Mesenchymal stem cell (in vitro differentiated cells and primary cell): ENCODE results near the gene MCL1.

Experiments
- DNase-seq: peaks from one replicate; pipeline ENCODE4 v3.0.0-alpha.2; 2013
- H2AFZ ChIP-seq: one replicate; pipeline ENCODE4 v1.6.1; 2013; ENCODE audit warnings: low read depth, mild to moderate bottlenecking, control low read depth, inconsistent platforms, low read length, moderate library complexity
- H2AK5ac ChIP-seq: 2 replicates; pipeline ENCODE4 v1.6.1; 2013; ENCODE audit warnings: low read length, moderate library complexity, mild to moderate bottlenecking, inconsistent platforms; ENCODE audit not compliant: severe bottlenecking
- H2BK120ac ChIP-seq: one replicate; pipeline ENCODE4 v1.6.1; 2013; ENCODE audit warnings: low read depth, mild to moderate bottlenecking, inconsistent platforms, low read length, moderate library complexity
- H2BK12ac ChIP-seq, 2 experiments: one replicate each; pipeline ENCODE4 v1.6.1; 2013; ENCODE audit warnings: inconsistent platforms in 2 of 2, low read length in 2 of 2, mild to moderate bottlenecking in 2 of 2, moderate library complexity in 2 of 2, control low read depth in 1 of 2
- H2BK15ac ChIP-seq: one replicate; pipeline ENCODE4 v1.6.1; 2013; ENCODE audit warnings: mild to moderate bottlenecking, low read depth, inconsistent platforms; ENCODE audit not compliant: poor library complexity, severe bottlenecking
- H2BK5ac ChIP-seq: 2 replicates; pipeline ENCODE4 v1.6.1; 2013; ENCODE audit warnings: low read depth, mild to moderate bottlenecking, low read length, control low read depth, inconsistent platforms; ENCODE audit not compliant: poor library complexity, severe bottlenecking
- H3K14ac ChIP-seq, 2 experiments: one replicate each; pipeline ENCODE4 v1.6.1; 2013; ENCODE audit warnings: inconsistent platforms in 2 of 2, low read length in 2 of 2, control low read depth in 1 of 2, mild to moderate bottlenecking in 1 of 2, moderate library complexity in 1 of 2
- H3K18ac ChIP-seq, 2 experiments: one replicate each; pipeline ENCODE4 v1.6.1; 2013; ENCODE audit warnings: inconsistent platforms in 2 of 2, low read length in 2 of 2, control low read depth in 1 of 2, low read depth in 1 of 2, mild to moderate bottlenecking in 1 of 2
- H3K23ac ChIP-seq, 2 experiments: one replicate each; pipeline ENCODE4 v1.6.1; 2013; ENCODE audit warnings: inconsistent platforms in 2 of 2, low read length in 2 of 2, mild to moderate bottlenecking in 2 of 2, moderate library complexity in 2 of 2, control low read depth in 1 of 2
- H3K27ac ChIP-seq: 2 replicates; pipeline ENCODE4 v1.5.1; 2013; ENCODE audit warnings: mild to moderate bottlenecking, moderate library complexity, low read length, control low read depth, inconsistent platforms; ENCODE audit not compliant: poor library complexity, severe bottlenecking
- H3K27me3 ChIP-seq, 2 experiments: 2 replicates each; pipeline versions ENCODE4 v1.6.1 to v1.7.0; 2013; ENCODE audit warnings: low read length in 2 of 2, mild to moderate bottlenecking in 2 of 2, moderate library complexity in 2 of 2, control low read depth in 1 of 2, inconsistent platforms in 1 of 2; ENCODE audit not compliant: control insufficient read depth in 1 of 2, insufficient read depth in 1 of 2
- H3K36me3 ChIP-seq, 2 experiments: 2 replicates each; pipeline versions ENCODE4 v1.6.1 to v1.7.0; 2013; ENCODE audit warnings: low read length in 2 of 2, control low read depth in 1 of 2, inconsistent platforms in 1 of 2, low read depth in 1 of 2, mild to moderate bottlenecking in 1 of 2; ENCODE audit not compliant: insufficient read depth in 2 of 2, control insufficient read depth in 1 of 2
- H3K4ac ChIP-seq, 2 experiments: one replicate each; pipeline ENCODE4 v1.6.1; 2013; ENCODE audit warnings: inconsistent platforms in 2 of 2, low read length in 2 of 2, mild to moderate bottlenecking in 2 of 2, moderate library complexity in 2 of 2, control low read depth in 1 of 2, low read depth in 1 of 2
- H3K4me1 ChIP-seq: 2 replicates; pipeline ENCODE4 v1.6.1; 2013; ENCODE audit warnings: low read depth, low read length, control low read depth; ENCODE audit not compliant: control insufficient read depth, insufficient read depth
- H3K4me2 ChIP-seq: 2 replicates; pipeline ENCODE4 v1.6.1; 2013; ENCODE audit warnings: low read length, mild to moderate bottlenecking, inconsistent platforms; ENCODE audit not compliant: poor library complexity, severe bottlenecking
- H3K4me3 ChIP-seq, 2 experiments: 2 replicates each; pipeline versions ENCODE4 v1.5.1 to v1.7.0; 2013; ENCODE audit warnings: low read length in 2 of 2, mild to moderate bottlenecking in 2 of 2, control low read depth in 1 of 2, low read depth in 1 of 2; ENCODE audit not compliant: insufficient read depth in 1 of 2
- H3K79me1 ChIP-seq: replicated peaks from 2 replicates; pipeline ENCODE4 v1.6.1; 2013; ENCODE audit warnings: mild to moderate bottlenecking, control low read depth, low read length, inconsistent platforms; ENCODE audit not compliant: poor library complexity, severe bottlenecking
- H3K9ac ChIP-seq: 2 replicates; pipeline ENCODE4 v1.7.0; 2013; ENCODE audit warnings: mild to moderate bottlenecking, low read length, moderate library complexity
- H3K9me3 ChIP-seq: 2 replicates; pipeline ENCODE4 v1.7.0; 2013; ENCODE audit warnings: mild to moderate bottlenecking, low read length; ENCODE audit not compliant: control insufficient read depth
- H4K8ac ChIP-seq: one replicate; pipeline ENCODE4 v1.6.1; 2013; ENCODE audit warnings: inconsistent platforms, mild to moderate bottlenecking, low read length, moderate library complexity
- H4K91ac ChIP-seq: one replicate; pipeline ENCODE4 v1.6.1; 2013; ENCODE audit warnings: mild to moderate bottlenecking, low read length, inconsistent platforms
- WGBS: methylation state at CpG from one replicate; pipeline ENCODE4 v1.1.7; 2013; ENCODE audit warnings: mixed read lengths; 5-methylcytosine and 5-hydroxymethylcytosine counted together

MCL1 gene

DNA sequence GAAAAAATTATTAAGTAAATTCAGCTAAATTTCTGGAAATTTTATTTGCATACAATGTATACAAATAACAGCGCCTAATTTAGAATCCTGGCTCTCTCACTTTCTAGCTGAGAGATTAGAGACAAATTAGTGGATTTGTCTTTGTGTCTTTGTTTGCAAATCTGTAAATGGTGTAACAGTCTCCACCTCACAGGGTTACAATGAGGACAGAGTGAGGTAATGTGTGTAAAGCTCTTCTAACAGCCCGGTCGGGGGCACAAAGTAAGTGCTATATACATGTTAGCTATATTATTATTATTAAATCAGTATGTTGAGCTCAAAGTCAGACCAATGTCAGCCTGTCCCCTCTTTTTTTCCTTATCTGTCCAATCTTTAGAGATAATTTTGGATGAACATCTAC, 35.2 kb downstream of the MCL1 start:
- Histone ChIP-seq H4K8ac (no peak overlapping the region), H2BK120ac (no peak overlapping the region), H4K91ac (no peak overlapping the region), H3K4me2 (no peak overlapping the region), H3K23ac (no peak overlapping the region), H3K9ac (peak overlapping the region; percentile 68), H3K4me3 (peak overlapping the region in 1 of 2 experiments; percentile 27), H3K27ac (no peak overlapping the region), H3K4me1 (peaks cover 7% of the 10 kb centered on the region), H3K9me3 (no peaks in the 10 kb centered on the region), H2BK5ac (no peak overlapping the region), H3K79me1 (no peaks in the 10 kb centered on the region), H2BK12ac (no peak overlapping the region), H3K4ac (no peak overlapping the region), H3K27me3 (no peaks in the 10 kb centered on the region), H2AFZ (no peak overlapping the region), H2AK5ac (no peak overlapping the region), H2BK15ac (no peak overlapping the region), H3K18ac (no peak overlapping the region), H3K36me3 (no peaks in the 10 kb centered on the region), H3K14ac (no peak overlapping the region)
- DNase-seq = peak; percentile 35
- 100% methylated on average over 1 of the region's 3 CpGs for WGBS

DNA sequence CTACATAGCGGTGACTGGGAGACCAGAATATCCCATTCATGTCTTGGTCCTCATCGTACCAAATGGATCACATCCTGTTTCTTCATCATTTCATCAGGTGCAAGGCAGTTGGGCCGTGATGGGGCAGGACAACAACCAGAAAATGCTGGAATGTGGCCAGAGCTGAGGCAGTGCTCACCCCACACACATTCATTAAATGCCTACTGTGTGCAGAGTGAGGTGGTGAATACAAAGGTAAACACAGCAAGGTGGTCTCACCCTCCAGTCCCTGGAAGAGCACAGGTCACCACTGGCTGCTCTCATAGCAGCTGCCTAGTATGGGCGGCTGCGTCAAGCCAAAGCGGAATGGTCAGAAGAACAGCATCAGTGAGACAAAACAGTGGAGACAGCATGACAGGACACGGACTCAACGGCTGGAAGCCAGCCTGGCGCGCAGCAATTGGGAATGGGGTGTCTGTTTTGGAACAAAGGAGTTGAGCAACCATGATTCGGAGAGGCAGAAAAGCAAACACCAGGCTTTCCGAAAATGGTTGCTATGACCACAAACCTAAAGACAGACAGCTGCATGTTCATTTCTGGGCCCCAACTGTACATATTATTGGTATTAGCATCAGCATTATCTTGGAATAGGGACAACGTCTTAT, 35.8 kb downstream of the MCL1 start:
- H4K91ac ChIP-seq = no peak overlapping the region
- peak overlapping the region in 1 of 2 experiments; percentile 27 for H3K4me3 ChIP-seq
- H2BK12ac ChIP-seq = no peak overlapping the region
- H3K79me1 ChIP-seq = no peaks in the 10 kb centered on the region
- H3K23ac ChIP-seq = no peak overlapping the region
- H3K14ac ChIP-seq = no peak overlapping the region
- H4K8ac ChIP-seq = peak overlapping the region; percentile 54
- H2BK120ac ChIP-seq = no peak overlapping the region
- no peak overlapping the region for H3K4ac ChIP-seq
- no peak overlapping the region for H2BK15ac ChIP-seq
- peak overlapping the region; percentile 32 for H2AK5ac ChIP-seq
- peak overlapping the region; percentile 68 for H3K9ac ChIP-seq
- H2AFZ ChIP-seq = no peak overlapping the region
- no peaks in the 10 kb centered on the region for H3K27me3 ChIP-seq
- no peak overlapping the region for H3K18ac ChIP-seq
- WGBS = 97% methylated on average over 11 of the region's 13 CpGs
- H3K36me3 ChIP-seq = no peaks in the 10 kb centered on the region
- H3K4me2 ChIP-seq = no peak overlapping the region
- no peak overlapping the region for H3K27ac ChIP-seq
- H3K4me1 ChIP-seq = peaks cover 5% of the 10 kb centered on the region
- H2BK5ac ChIP-seq = no peak overlapping the region
- H3K9me3 ChIP-seq = no peaks in the 10 kb centered on the region
- DNase-seq = peak; percentile 28

- no peaks in the 10 kb centered on the region for H3K9me3 ChIP-seq
- peak; percentile 70 for DNase-seq
- H3K14ac ChIP-seq = no peak overlapping the region
- no peaks in the 10 kb centered on the region for H3K27me3 ChIP-seq
- peaks cover 14% of the 10 kb centered on the region for H3K4me1 ChIP-seq
- peak overlapping the region; percentile 18 for H2AK5ac ChIP-seq
- H3K4me3 ChIP-seq = no peak overlapping the region
- H3K4ac ChIP-seq = peak overlapping the region in 1 of 2 experiments; percentile 11
- WGBS = 64% methylated on average over 15 of the region's 17 CpGs
- H3K18ac ChIP-seq = peak overlapping the region; percentile 14 to 67
- no peak overlapping the region for H2BK15ac ChIP-seq
- peak overlapping the region; percentile 24 for H2BK5ac ChIP-seq
- H3K4me2 ChIP-seq = no peak overlapping the region
- H4K91ac ChIP-seq = peak overlapping the region; percentile 62
- H2BK120ac ChIP-seq = no peak overlapping the region
- no peak overlapping the region for H3K23ac ChIP-seq
- no peaks in the 10 kb centered on the region for H3K79me1 ChIP-seq
- no peaks in the 10 kb centered on the region for H3K36me3 ChIP-seq
- H4K8ac ChIP-seq = peak overlapping the region; percentile 72
- H2BK12ac ChIP-seq = peak overlapping the region in 1 of 2 experiments; percentile 51
- H3K27ac ChIP-seq = peak overlapping the region; percentile 71
- H2AFZ ChIP-seq = no peak overlapping the region
- peak overlapping the region; percentile 49 for H3K9ac ChIP-seq
Observed at GRCh38 chr1:150537732-150538684, 41.4 kb downstream of the MCL1 start.
